Adrenal gland (tissue), 12 donors: ENCODE data around the gene PDCD1. TPM values are rescaled to one million over a fixed set of nuclear protein-coding genes. Genes with fewer than 3 reads are reported as not detected.
A peak's percentile ranks its signal among the peaks of the same experiment; 100 is the strongest.

Source experiments
- DNase-seq, 7 donors: peaks; one replicate each; pipeline ENCODE4 v3.0.0-alpha.2; 2019 to 2020
- H3K27ac ChIP-seq, 5 donors: fragments of 200-600 bp; sonication (generic) in 4 of 5; 1 replicate in 3 of 5; 2 replicates in 2 of 5; pipeline versions ENCODE4 v1.5.1 to v1.8.0; 2016 to 2020; ENCODE audit warnings: mild to moderate bottlenecking in 1 of 5
- H3K27me3 ChIP-seq: fragments of 200-600 bp; 2 replicates; pipeline ENCODE4 v1.8.0; 2021
- H3K36me3 ChIP-seq, 2 donors: fragments of 200-600 bp; replicated peaks in 1 of 2; 1 replicate in 1 of 2; 2 replicates in 1 of 2; pipeline versions ENCODE4 v1.5.1 to v1.8.0; 2018 to 2022
- H3K4me1 ChIP-seq, 2 donors: fragments of 200-600 bp; replicated peaks in 1 of 2; 1 replicate in 1 of 2; 2 replicates in 1 of 2; pipeline versions ENCODE4 v1.5.1 to v1.8.0; 2018 to 2021
- H3K4me3 ChIP-seq, 4 donors: fragments of 200-600 bp; sonication (generic) in 3 of 4; one replicate each; pipeline ENCODE4 v1.5.1; 2016 to 2018
- H3K9me3 ChIP-seq, 3 donors: fragments of 200-600 bp; sonication (generic) in 1 of 3; replicated peaks in 1 of 3; 1 replicate in 2 of 3; 2 replicates in 1 of 3; pipeline versions ENCODE4 v1.5.1 to v1.8.0; 2016 to 2021
- POLR2A ChIP-seq, 2 donors: fragments of 450-650 bp; IDR thresholded peaks; one replicate each; pipeline ENCODE4 v1.6.1; 2017; ENCODE audit warnings: antibody characterized with exemption in 2 of 2, mild to moderate bottlenecking in 2 of 2, moderate library complexity in 1 of 2
- WGBS, 4 donors: extraction: QIAGEN DNeasy Blood & Tissue Kit in 2 of 4; methylation state at CpG; one replicate each; pipeline versions ENCODE4 v1.1.5 to v1.1.7; 2013 to 2017; 5-methylcytosine and 5-hydroxymethylcytosine counted together
- intact Hi-C, 2 donors: fragments of 100-400 bp; cut with DNase I; formaldehyde crosslinking; loops; one replicate each; pipeline versions ENCODE4 v1.14.1 to v1.15.0; 2022 to 2023
- polyA plus RNA-seq, 3 donors: library from polyadenylated mRNA; stranded (reverse); fragments of 200-250 nt in 2 of 3; fragments of 350-450 nt in 1 of 3; fragmentation: Illumina TruSeq in 1 of 3; extraction: RNeasy Lipid Tissue Mini Kit (QIAGEN cat#74804) in 1 of 3; gene quantifications; one replicate each; pipeline ENCODE4 v1.2.3, GENCODE V29; 2013 to 2014
- total RNA-seq, 9 donors: library from RNA; depleted of rRNA in 4 of 9; stranded (reverse); fragments of >200 nt in 4 of 9; fragments of 120-200 nt in 1 of 9; fragmentation: NEBNext Ultra II Directional in 1 of 9; extraction: Animal tissue kit (Norgen Biotek cat#: 25700) in 1 of 9; gene quantifications; one replicate each; pipeline versions ENCODE4 v1.1.0 to v1.2.4, GENCODE V29; 2013 to 2023
- TF ChIP-seq, protein P1 (sequence below), 6 experiments: fragments of 450-650 bp in 4 of 6; fragments of 200-600 bp in 2 of 6; sonication (generic) in 1 of 6; IDR thresholded peaks; 1 replicate in 5 of 6; 2 replicates in 1 of 6; pipeline versions ENCODE4 v1.5.1 to v1.8.0; 2016 to 2021; ENCODE audit warnings: antibody characterized with exemption in 6 of 6, mild to moderate bottlenecking in 2 of 6, moderate library complexity in 1 of 6
- donor health status: healthy with polysubstance abuse.
- donor health status: Bipolar disorder and iron deficiency.
- donor health status: DM: yes; HTN: yes; CAD: no.
- donor health status: DM: no; HTN: no; CAD: no.
- donor health status: DM: no; HTN: no; CAD: no.
- donor health status: DM: yes; HTN: yes; CAD: no.

The PDCD1 gene
- total and polyA plus RNA-seq, 12 donors, result 0.23 to 2.0 (median 0.45) TPM; not detected in 4

DNA sequence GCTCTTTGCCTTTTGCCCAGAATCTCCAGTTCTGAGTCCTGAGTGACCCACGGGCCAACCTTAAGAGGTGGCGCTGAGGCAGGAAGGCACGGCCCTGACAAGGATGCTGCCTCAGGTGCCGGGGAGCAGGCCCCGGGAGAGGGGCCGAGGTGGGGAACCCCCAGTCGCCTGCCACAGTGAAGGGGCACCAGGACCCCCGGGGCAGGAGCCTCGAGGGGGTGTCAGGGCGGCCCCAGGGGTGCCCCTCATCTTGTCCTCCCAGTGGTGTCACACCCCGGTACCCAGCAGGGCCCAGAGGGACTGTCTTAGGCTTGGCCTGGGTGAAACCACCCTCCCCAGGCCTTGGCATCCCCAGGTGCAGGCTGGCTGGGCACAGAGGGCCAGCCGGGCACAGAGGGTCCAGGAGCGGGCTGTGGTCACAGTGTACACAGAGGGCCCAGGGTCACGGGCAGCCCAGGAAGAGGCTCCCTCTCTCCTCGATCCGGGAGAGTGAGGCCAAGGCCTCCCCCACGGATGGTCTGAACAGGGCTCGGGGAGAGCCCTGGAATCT is 1.0 kb downstream of the PDCD1 start:
- no peaks in the 10 kb centered on the region for H3K9me3 ChIP-seq
- 82 to 84% (median 82%) methylated on average over 8 to 18 of the region's 18 CpGs for WGBS, 4 donors
- peaks cover 0 to 15% of the 10 kb centered on the region in 2 donors for H3K4me1 ChIP-seq
- no peak for TF ChIP-seq POLR2A (IDR thresholded peaks at IDR 0.05)
- TF ChIP-seq, protein P1, sequence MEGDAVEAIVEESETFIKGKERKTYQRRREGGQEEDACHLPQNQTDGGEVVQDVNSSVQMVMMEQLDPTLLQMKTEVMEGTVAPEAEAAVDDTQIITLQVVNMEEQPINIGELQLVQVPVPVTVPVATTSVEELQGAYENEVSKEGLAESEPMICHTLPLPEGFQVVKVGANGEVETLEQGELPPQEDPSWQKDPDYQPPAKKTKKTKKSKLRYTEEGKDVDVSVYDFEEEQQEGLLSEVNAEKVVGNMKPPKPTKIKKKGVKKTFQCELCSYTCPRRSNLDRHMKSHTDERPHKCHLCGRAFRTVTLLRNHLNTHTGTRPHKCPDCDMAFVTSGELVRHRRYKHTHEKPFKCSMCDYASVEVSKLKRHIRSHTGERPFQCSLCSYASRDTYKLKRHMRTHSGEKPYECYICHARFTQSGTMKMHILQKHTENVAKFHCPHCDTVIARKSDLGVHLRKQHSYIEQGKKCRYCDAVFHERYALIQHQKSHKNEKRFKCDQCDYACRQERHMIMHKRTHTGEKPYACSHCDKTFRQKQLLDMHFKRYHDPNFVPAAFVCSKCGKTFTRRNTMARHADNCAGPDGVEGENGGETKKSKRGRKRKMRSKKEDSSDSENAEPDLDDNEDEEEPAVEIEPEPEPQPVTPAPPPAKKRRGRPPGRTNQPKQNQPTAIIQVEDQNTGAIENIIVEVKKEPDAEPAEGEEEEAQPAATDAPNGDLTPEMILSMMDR (IDR thresholded peaks at IDR 0.05), result no peak
- H3K27ac ChIP-seq, result no peak overlapping the region
- H3K4me3 ChIP-seq, result no peak overlapping the region
- no peaks in the 10 kb centered on the region for H3K36me3 ChIP-seq
- no peak for DNase-seq
- no peaks in the 10 kb centered on the region for H3K27me3 ChIP-seq
- intact Hi-C loops, result no loop called here

DNA sequence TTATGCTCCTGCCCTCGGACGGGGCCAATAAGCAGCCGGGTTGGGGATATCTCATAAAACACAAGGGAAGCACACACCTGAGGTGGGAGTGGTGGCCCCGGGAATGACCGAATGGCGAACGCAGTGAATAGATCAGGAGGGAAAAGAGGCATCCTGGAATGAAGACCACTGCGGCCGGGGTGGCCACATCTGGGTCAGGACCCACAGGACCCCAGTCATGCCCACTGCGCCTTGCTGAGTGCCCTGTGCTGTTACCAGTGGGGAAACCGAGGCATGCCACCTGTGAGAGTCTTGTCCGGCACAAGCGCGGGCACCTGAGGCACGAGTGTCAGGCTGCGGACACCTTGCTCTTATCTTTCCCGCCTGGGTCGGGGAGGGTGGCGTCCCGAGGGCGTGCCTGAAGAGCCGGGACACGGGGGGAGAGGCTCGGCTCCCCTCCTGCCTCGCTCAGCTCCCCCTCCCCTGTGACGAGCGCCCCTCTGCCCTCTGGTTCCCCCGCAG is 1.6 kb downstream of the PDCD1 start:
- H3K4me3 ChIP-seq, result no peak overlapping the region
- no peaks in the 10 kb centered on the region for H3K36me3 ChIP-seq
- no peaks in the 10 kb centered on the region for H3K9me3 ChIP-seq
- DNase-seq, result peak in 1 of 7 donors; percentile 6
- peaks cover 0 to 15% of the 10 kb centered on the region in 2 donors for H3K4me1 ChIP-seq
- no peaks in the 10 kb centered on the region for H3K27me3 ChIP-seq
- intact Hi-C loops, result no loop called here
- no peak overlapping the region for H3K27ac ChIP-seq
- TF ChIP-seq, protein P1 (IDR thresholded peaks at IDR 0.05), result no peak
- TF ChIP-seq POLR2A (IDR thresholded peaks at IDR 0.05), result no peak
- WGBS, 4 donors, result 83 to 90% (median 88%) methylated on average over 10 to 28 of the region's 28 CpGs

DNA sequence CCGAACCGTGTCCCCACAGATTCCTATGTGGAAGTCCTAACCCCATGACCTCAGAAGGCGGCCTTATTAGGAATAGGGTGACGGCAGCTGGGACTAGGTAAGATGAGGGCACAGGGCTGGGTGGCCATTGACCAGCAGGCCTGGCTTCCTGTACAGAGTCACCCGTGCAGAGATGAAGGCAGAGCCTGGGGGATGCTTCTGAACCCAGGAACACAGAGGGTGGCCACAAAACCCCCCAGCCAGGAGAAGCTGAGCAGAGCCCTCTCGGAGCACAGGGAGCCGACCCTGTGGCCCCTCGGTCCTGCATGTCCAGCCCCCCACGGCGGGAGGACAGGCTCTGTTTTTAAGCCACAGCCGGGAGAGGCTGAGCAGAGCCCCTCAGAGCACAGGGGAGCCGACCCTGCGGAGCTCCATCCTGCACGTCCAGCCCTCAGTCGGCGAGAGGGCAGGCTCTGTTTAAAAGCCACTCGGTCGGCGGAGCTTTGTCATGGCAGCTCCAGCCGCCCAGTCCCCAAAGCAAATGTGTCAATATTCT is 2.7 kb downstream of the PDCD1 start:
- TF ChIP-seq, protein P1 (IDR thresholded peaks at IDR 0.05), result no peak
- no peak for TF ChIP-seq POLR2A (IDR thresholded peaks at IDR 0.05)
- Histone ChIP-seq H3K36me3 (no peaks in the 10 kb centered on the region), H3K4me3 (no peak overlapping the region), H3K27me3 (no peaks in the 10 kb centered on the region), H3K27ac (no peak overlapping the region), H3K4me1 (peaks cover 0 to 15% of the 10 kb centered on the region in 2 donors), H3K9me3 (no peaks in the 10 kb centered on the region)
- DNase-seq, result no peak
- WGBS, 4 donors, result 83 to 86% (median 84%) methylated on average over 10 to 20 of the region's 20 CpGs
- intact Hi-C loops, result no loop called here

DNA sequence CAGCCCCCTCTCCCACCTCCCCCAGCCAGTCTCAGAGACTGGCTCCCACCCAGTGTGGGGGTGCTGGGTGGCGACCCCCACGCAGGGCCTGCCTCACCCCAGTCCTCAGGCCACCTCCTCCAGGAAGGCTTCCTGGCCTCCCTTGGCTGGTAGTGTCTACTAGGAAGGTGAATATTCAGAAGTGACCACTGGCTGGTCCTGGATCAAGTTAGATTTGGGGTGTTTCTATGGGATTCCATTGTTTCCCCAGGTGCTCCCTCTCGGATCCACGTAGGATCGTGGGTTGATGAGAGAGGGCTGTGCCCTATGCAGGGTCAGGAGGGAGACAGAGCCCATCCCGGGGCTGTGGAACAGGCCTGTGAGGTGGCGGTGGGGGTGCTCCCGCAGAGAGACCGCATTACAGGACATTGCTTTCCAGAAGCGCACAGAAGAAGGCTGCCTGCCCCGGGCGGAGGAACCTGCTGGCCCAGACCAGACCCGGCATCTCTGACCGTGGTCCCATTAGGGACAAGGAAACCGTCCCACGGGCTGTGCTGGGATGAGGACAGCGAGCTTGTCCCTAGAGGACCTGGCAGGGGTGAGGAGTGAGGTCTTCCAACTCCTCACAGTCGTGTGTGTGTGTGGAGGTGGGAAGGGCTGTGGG is 3.3 kb downstream of the PDCD1 start:
- no peaks in the 10 kb centered on the region for H3K27me3 ChIP-seq
- H3K4me3 ChIP-seq, result no peak overlapping the region
- intact Hi-C loops, result no loop called here
- H3K27ac ChIP-seq, result no peak overlapping the region
- H3K4me1 ChIP-seq, result peaks cover 0 to 12% of the 10 kb centered on the region in 2 donors
- H3K9me3 ChIP-seq, result no peaks in the 10 kb centered on the region
- H3K36me3 ChIP-seq, result no peaks in the 10 kb centered on the region
- TF ChIP-seq POLR2A (IDR thresholded peaks at IDR 0.05), result no peak
- TF ChIP-seq, protein P1 (IDR thresholded peaks at IDR 0.05), result no peak
- peak in 1 of 7 donors; percentile 12 for DNase-seq
- WGBS, 4 donors, result 83 to 88% (median 87%) methylated on average over 11 to 18 of the region's 18 CpGs
